RPMI7951 (cell line): Measurements from ENCODE around the gene SCN2A. TPM values are rescaled to one million over a fixed set of nuclear protein-coding genes. Genes with fewer than 3 reads are reported as not detected.
A peak's percentile ranks its signal among the peaks of the same experiment; 100 is the strongest.
"Not testable (repeated sequence)": the region's sequence is repeated elsewhere in the genome, so short reads cannot be mapped to it uniquely, and the experiment has no call there.

Experiments used
- DNase-seq: peaks from one replicate; pipeline ENCODE4 v3.0.0-alpha.2; 2012; ENCODE audit warnings: low read depth
- total RNA-seq: library from RNA; depleted of rRNA; stranded (reverse); fragments of >200 nt; shearing (Covaris generic); gene quantifications from 2 replicates; pipeline ENCODE4 v1.2.3, GENCODE V29; 2014

Gene SCN2A
- total RNA-seq, 1 experiment from 2014 or later, result under 0.01 TPM

DNA sequence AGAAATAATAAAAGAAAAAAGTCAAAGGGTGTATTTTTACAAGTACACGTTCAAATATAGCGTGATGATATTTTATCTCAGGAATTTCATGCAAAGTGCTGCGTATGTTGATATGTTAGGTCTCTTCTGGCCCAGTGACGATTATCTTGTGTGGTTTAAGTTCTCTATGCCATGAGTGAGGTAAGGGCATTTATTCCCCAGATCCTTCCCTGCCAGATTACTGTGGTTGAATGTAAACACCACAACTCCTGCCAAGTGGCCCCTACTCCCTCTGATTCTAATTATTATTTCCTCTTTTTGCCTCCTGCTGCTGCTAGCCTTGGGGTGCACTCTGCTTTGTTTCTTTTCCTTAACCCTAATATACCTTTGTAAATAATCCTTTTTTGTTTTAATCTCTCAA, 12.2 kb downstream of the SCN2A start:
- no peak for DNase-seq

DNA sequence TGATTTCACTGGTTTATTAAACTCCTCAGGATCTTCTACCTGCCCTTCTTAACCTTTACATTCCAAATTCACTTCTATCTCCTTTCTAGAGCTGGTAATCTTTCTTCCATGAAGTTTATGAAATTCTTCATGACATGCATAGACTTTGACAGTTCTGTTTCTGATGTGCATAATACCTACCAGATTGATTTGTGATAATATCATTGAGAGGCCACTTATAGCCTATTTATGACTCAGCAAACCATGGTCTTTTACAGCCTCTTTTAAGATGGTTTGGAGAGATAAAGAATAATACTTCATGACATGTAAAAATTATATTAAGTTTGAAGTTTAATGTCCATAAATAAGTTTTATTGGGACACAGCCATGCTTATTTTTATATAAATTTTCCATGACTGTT, 14.0 kb downstream of the SCN2A start:
- no peak for DNase-seq

DNA sequence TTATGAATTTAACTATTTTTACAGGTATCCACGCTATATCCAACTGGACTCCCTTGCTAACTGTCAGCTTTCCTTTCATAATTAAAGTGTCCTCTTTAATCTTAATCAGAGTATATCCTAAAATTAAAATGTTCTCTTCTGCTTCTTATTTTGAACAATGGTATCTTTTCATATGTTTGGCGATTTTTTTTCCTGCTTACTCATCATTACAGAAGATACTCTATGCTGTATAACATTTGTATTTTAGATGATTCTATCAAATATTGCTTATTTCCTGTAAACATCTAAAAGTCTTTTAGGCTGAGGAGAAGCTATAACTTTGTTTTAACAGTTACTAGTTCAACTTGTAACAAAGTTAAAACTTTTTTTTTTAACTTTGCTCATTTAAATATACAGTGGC, 17.4 kb downstream of the SCN2A start:
- DNase-seq, result no peak

DNA sequence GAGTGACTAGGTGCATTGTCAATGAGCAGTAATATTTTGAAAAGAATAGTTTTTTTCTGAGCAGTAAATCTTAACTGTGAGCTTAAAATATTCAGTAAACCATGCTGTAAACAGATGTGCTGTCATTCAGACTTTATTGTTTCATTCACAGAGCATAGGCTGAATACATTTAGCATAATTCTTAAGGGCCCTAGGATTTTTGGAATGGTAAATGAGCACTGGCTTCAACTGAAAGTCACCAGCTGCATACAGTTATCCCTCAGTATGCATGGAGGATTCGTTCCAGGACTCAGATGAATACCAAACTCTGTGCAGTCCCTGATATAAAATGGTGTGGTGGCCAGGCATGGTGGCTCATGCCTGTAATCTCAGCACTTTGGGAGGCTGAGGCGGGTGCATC, 21.1 kb downstream of the SCN2A start:
- not testable (repeated sequence) for DNase-seq

DNA sequence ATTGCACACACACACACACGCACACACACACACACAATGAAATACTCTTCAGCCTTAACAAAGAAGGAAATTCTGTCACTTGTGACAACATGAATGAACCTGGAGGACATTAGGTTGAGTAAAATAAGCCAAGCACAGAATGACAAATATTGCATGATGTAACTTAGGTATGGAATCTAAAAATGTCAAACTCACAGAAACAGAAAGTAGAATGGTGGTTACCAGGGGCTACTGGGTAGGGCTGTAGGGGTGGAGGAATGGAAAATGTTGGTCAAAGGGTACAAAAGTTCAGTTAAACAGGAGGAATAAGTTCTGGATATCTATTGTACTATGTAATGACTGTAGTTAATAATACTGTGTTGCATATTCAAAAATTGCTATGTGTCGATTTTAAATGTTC, 29.5 kb downstream of the SCN2A start:
- no peak for DNase-seq

DNA sequence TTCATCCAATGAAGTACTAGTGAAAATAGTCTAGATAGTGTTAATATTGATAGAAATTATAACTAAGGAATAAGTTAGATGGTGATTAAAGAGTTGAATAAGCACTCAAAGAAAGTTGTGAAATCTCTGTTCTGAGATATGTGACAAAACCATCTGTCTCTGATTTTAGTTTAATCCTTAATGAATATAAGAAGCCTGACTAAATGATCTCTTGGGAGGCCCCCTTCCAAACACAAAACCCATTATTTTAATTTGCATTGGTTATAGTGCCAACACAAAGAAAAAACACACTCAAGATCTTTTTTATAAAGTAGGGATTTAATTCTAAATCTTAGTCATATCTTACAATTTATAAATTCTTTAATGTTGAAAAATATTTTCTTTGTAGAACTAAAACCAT, 34.0 kb downstream of the SCN2A start:
- DNase-seq, result no peak

DNA sequence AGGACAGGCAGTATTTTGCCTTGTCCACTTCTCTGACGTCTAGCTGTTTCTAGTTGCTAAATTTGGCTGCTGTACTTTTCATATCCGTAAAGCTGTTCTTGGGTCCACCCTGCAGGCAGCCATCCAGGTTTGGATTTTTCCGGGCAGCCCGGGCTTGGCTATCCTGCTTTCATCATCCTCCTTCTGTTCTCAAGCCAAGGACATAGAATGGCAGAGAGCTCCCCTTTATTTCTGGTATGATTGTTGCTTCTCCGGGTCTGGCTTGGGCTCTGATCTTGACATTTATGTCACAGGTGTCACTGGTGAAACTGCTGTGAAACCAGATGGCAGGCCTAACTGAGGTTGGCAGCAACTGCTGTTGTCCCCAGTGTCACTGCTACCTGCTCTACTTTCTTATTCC, 35.5 kb downstream of the SCN2A start:
- no peak for DNase-seq

DNA sequence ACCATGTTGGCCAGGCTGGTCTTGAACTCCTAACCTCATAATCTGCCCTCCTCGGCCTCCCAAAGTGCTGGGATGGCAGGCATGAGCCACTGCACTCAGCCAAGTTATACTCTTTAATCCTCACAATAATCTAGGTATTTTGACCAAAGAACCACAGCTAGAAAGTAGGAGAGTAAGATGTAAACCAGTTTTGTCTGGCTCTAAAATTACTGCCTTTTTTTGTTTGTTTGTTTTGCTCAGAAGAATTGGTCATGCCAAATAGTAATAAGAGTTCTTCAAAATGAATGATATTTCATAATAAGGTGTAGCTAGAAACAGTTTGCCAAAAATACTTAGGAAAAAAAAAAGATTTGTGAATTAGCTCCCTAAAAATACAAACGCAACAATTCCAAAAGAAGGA, 36.7 kb downstream of the SCN2A start:
- no peak for DNase-seq

DNA sequence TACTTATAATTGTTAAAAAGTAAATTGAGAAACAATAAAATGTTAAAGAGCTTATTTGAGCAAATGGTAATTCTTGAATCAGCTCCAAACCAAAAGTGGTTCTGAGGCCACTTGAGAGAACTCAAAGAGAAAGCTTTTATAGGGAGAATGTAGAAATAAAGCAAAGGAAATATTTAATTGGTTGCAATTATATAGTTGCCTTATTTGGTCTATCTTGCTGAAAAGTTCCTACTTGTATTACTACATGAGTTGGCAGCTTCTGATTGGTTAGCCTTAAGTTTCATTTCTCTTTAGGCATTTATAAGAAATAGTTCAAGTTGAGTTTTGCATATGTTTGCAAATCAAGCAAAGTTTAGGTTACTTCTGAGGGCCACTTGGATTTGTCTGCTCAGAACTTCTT, 38.1 kb downstream of the SCN2A start:
- DNase-seq, result peak; percentile 4

DNA sequence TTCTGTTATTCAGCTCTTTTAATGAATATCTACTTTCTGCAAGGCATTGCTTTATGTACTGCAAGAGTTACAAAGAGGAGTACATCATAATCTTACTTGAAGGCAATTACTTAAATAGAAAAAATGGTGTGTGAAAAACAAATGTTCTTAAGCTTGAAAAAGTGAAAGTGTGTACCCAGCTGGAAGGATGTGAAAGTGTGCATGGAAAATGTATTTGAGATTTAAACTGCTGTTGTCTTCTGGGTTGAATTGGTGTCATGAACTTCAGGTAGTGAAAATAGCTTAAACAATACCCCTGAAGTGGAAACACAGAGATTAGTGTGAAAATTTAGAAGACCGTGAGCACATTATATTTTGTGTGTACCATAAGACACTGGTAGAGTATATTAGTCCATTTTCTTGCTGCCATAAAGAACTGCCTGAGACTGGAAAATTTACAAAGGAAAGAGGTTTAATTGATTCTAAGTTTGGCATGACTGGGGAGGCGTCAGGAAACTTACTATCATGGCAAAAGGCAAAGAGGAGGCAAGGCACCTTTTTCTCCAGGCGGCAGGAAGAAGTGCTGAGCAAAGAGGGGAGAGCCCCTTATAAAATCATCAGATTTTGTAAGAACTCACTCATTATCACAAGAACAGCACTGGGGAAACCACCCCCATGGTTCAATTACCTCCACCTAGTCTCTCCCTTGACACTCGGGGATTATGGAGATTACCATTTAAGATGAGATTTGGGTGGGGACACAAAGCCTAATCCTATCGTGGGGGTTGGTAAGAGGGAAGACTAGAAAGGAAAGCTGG, 38.8 kb downstream of the SCN2A start:
- no peak for DNase-seq

DNA sequence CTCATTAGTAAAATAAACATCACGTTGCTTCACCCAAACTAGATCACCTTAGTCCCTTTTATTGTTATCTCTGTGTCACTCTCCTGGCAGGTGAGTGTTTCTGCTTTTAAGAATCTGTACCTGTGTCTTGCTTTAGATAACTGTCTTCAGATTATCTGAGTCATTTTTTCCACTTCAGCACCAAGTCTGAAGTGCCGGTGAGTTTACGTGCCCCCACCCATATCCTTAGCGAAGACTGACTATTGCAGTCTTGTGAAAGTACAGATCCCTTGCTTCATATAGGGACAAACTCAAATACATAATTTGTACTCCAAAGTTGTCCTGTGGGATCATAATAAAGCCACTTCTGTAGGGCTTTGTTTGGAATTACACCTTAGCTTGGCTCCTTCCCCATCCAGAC, 41.1 kb downstream of the SCN2A start:
- no peak for DNase-seq

DNA sequence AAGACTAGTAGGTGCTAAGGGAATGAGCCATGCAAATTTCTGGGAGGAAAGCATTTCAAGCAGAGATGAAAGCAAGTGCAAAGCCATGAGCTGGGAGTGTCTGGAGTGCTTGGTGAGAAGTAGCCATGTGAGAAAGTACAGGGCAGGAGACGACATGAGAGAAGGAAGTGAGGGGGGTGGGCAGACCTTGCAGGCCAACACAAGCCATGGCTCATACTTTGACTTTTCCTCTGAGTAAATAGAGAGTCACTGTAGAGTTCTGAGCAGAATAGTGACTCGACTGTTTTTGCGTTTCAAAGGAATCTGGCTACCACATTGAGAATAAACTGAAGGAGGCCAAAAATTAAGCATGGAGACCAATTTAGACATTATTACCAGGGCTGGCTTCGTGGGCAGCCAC, 42.2 kb downstream of the SCN2A start:
- no peak for DNase-seq

DNA sequence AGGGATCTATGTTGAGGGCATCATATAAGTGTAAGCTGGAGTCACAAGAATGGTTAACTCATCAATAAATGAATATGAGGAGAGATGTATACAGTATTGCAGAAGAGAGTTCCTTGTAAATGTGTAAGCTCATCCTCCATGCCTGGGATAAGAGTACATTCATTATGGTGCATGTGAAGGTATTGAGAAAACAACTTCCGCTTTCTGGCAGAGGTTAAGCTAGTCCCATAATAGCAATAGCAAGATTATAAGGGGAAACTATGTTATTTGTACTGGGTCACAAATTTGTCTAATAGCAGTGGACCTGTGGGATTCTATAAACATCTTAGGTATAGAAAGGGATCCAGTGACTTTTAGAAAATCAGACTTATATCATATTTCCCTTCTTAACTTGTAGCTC, 44.1 kb downstream of the SCN2A start:
- DNase-seq, result no peak

DNA sequence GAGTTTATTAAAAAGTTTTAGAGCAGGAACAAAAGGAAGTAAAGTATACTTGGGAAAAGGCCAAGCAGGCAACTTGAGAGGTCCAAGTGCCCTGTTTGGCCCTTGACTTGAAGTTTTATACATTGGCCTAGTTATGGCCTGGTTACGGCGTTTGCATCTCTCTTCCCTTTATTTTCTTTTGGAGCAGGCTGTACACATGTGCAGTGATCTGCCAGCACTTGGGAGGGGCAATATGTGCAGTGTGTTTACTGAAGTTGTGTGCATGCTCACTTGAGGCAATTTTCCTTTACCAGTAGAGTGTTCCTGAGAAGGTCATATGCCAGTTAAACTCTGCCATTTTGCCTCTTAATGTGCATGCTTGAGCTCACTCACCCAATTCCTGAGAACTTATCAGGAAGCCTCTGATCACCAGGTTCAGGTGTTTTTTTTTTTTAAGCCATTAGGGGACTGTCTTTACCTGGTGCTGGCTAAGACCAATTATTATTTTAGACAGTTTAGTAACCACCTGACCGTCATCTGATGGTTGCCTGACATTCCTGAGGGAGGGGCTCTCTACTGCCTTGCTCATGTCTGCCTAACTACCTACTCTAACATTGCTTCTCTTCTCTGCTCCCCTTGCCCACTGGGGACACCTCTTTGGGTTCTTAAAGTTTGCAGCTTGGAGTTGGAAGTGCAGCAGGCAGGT, 48.0 kb downstream of the SCN2A start:
- no peak for DNase-seq

DNA sequence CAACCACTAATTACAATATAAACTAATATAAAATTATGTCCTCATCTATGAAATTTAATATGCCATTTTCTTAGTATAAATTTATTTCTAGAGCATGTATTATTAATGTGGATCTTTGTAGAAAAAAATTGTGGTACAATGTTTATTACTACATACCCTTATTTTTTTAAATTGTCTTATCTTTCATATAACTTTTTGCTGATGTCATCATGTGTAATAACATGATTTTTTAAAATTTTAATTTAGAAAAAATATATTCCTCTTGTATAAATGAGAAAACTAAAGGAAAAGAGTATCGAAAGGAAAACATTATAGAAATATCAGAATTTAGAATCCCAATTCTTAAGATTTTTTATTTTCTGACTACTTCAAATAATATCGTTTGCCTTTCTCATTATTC, 49.9 kb downstream of the SCN2A start:
- DNase-seq, result no peak

DNA sequence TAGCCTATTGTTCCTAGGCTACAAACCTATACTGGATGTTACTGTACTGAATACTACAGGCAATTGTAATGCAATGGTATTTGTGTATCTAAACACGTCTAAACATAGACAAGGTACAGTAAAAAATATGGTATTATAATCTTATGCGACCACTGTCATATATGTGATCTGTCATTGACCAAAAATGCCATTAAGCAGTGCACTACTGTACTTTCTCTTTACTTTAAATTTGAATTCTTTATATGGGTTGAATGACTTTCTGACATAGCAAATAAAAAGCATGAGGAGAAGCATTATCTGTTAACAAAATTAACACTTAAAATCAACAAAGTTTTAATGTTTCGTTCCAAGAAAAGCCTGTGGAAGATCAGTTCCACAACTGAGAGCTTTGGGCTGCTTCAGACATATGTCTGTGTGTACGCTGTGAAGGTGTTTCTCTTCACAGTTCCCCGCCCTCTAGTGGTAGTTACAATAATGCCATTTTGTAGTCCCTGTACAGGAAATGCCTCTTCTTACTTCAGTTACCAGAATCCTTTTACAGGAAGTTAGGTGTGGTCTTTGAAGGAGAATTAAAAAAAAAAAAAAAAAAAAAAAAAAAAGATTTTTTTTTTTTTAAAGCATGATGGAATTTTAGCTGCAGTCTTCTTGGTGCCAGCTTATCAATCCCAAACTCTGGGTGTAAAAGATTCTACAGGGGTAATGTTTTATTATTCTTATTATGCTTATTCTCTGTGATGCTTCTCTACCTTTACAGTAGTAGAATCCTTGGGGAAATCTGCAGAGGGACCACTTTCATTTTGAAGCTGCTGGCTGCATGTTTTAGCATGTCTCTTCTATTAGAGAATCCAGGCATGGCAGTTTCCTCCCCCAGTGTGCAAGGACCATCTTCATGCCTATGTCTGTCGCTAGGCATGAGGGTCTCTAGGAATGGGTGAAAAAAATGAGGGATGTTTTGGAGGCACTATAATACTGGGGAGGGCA, 54.5 kb downstream of the SCN2A start:
- DNase-seq, result peak; percentile 75

DNA sequence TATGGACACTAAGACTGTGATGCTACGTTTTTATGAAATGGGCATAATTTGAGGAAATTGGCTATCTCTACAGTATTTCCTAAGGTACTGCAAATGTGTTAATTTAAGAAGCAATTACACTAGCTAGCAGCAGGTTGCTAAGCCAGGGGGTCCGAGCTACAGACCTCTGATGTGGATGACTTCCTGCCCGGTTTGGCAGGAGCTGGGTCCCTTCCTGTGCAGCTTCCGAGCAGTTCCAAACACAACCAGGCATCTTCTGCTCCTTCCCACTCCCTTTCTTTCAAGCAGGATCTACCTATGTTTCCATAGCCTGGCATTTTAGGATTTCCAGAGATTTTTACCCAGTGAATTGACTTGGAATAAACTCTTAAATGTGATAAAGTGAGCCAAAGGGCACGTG, 55.7 kb downstream of the SCN2A start:
- DNase-seq, result no peak

DNA sequence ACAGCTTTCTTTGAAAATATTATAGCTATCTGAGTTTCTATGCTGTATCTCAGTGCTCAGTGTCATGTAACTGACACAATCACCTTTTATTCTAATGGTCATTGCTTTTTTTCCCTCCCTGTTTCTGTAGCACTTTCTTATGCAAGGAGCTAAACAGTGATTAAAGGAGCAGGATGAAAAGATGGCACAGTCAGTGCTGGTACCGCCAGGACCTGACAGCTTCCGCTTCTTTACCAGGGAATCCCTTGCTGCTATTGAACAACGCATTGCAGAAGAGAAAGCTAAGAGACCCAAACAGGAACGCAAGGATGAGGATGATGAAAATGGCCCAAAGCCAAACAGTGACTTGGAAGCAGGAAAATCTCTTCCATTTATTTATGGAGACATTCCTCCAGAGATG, 56.4 kb downstream of the SCN2A start:
- no peak for DNase-seq

DNA sequence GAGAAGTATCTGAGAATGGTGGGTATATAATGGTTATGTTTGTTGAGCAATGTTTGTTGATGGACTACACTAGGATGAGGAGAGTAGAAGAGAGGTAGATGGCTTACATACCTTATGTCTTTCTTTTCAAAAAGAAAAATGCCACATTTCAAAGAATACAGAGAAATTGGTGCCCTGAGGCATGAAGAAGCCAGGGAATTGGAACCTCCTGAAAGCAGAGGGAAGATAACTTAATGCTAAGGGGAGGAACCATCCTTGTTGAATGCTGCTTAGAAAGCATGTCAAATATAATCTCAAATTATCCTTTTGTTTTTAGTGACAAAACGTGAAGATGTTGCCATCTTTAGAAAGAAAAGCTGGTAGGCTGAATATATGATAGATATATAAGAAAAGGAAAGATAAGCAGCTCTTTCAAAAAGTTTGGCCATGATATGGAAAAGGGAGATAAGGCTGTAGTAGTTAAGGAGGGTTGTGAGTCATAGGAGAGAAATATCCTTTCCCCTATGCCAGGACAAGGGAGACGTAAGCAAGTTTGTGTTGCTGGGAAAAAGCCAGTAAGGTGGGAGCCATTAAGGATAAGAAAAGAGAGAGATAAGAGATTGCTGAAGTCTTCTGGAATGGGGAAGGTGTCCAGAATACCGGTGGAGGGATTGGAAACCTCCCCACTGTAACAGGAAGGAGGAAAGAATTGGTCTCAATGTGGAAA, 66.3 kb downstream of the SCN2A start:
- no peak for DNase-seq

DNA sequence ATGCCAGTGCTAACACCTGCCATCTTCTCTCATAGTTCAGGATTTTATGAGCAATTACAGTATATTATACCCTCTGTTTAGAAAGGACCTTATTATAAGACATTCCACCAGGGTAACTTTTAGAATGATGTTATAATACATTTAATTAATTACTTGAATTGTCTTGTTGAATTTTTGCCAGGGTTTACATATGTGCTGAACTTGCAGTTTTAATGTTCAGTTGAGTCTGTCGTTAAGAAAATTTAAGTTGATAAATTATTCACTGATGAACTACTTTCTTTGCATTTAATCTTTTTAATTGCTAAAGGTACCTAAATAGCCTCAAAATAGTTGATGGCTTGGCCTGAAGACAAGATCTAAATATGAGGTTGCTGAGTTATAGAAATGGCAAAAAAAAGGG, 68.1 kb downstream of the SCN2A start:
- no peak for DNase-seq

DNA sequence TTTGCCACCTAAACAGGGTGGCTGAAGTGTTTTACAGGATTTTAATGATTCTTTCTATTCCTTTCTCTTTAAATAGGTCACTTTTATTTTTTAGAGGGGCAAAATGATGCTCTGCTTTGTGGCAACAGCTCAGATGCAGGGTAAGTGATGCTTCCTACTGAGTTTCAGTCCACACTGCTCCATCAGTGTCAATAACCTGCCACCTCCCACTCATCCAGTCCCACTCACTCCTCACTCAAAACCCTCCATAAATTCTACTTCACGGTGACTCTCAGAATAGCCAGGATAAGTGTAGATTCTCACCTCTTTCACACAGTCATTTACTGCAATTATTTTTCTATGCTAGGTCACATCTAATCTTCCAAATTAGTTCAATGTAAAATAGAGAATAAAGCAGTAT, 72.7 kb downstream of the SCN2A start:
- DNase-seq, result no peak

DNA sequence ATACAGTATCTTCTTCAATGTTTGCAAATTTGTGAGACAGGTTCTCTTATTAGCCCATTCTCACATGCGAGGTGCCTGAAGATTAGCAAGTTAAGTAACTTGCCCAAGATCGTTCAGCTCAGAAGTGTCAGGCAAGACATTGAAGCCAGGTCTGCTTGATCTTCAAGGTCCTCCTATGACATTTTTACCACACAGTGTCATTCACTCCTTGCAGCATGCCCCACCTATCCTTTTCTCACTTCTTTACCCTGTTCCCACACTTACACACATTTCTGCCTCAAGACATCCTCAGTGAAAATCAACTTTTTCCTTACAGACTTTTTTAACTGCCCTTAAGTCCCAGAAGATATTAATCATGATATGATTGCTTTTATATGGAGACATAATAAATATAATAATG, 73.8 kb downstream of the SCN2A start:
- DNase-seq, result no peak
